Caco-2 (cell line): Measurements from ENCODE around the gene CLTB. TPM values are rescaled to one million over a fixed set of nuclear protein-coding genes. Genes with fewer than 3 reads are reported as not detected.

Source experiments
- BruUV-seq: library from RNA; stranded (reverse); fragments of 400-500 nt; replicated peaks from 2 replicates; lab custom pipeline; 2021; lab: Mats Ljungman, UMichigan
- CTCF ChIA-PET: fragments of 300-600 bp; sonication (Branson Sonifier 250); formaldehyde crosslinking; loops from one replicate; lab custom pipeline; 2022; ENCODE audit warnings: antibody characterized with exemption; lab: Charles Lee
- POLR2A ChIA-PET: fragments of 300-600 bp; sonication (Branson Sonifier 250); formaldehyde crosslinking; loops from one replicate; lab custom pipeline; 2022; ENCODE audit warnings: antibody characterized with exemption; lab: Charles Lee
- DNase-seq, 2 experiments: peaks; one replicate each; pipeline versions ENCODE4 v3.0.0 to v3.0.0-alpha.2; 2020 to 2022
- H3K27me3 ChIP-seq: replicated peaks from 2 replicates; pipeline ENCODE4 v1.6.0; 2011; ENCODE audit warnings: low read length; ENCODE audit not compliant: control insufficient read depth, insufficient read depth
- H3K36me3 ChIP-seq: 2 replicates; pipeline ENCODE4 v1.5.1; 2011; ENCODE audit warnings: low read length; ENCODE audit not compliant: control insufficient read depth, insufficient read depth
- H3K4me1 ChIP-seq: fragments of 250-450 bp; sonication (Bioruptor Pico); 2 replicates; pipeline ENCODE4 v1.5.1; 2020; ENCODE audit warnings: mild to moderate bottlenecking
- H3K4me3 ChIP-seq: 2 replicates; pipeline ENCODE4 v1.5.1; 2011; ENCODE audit warnings: low read depth, mild to moderate bottlenecking, control low read depth, low read length
- H3K9me3 ChIP-seq: fragments of 250-450 bp; sonication (Bioruptor Pico); 2 replicates; pipeline ENCODE4 v1.5.1; 2020; ENCODE audit warnings: mild to moderate bottlenecking, moderate library complexity
- H3K27ac Mint-ChIP-seq: one replicate; pipeline ENCODE4 v1.8.0; 2022; ENCODE audit warnings: mixed read lengths; ENCODE audit not compliant: unreplicated experiment
- H3K27me3 Mint-ChIP-seq: one replicate; pipeline ENCODE4 v1.8.0; 2022; ENCODE audit warnings: mixed read lengths; ENCODE audit not compliant: insufficient read depth, unreplicated experiment
- H3K36me3 Mint-ChIP-seq: one replicate; pipeline ENCODE4 v1.8.0; 2022; ENCODE audit warnings: mild to moderate bottlenecking, mixed read lengths; ENCODE audit not compliant: insufficient read depth, unreplicated experiment
- H3K4me1 Mint-ChIP-seq: one replicate; pipeline ENCODE4 v1.8.0; 2022; ENCODE audit warnings: low read depth, mixed read lengths; ENCODE audit not compliant: unreplicated experiment
- H3K4me3 Mint-ChIP-seq: one replicate; pipeline ENCODE4 v1.8.0; 2022; ENCODE audit warnings: mild to moderate bottlenecking, moderate library complexity, mixed read lengths; ENCODE audit not compliant: unreplicated experiment
- H3K9me3 Mint-ChIP-seq: one replicate; pipeline ENCODE4 v1.8.0; 2022; ENCODE audit warnings: mixed read lengths; ENCODE audit not compliant: unreplicated experiment
- intact Hi-C: fragments of 100-400 bp; cut with micrococcal nuclease; formaldehyde crosslinking; loops from one replicate; pipeline ENCODE4 v1.10.0; 2022; ENCODE audit not compliant: unreplicated experiment
- total RNA-seq: library from RNA; stranded (reverse); gene quantifications from 2 replicates; pipeline ENCODE4 v1.2.3, GENCODE V29; 2022
- TF ChIP-seq, protein P1 (sequence below), 2 experiments: fragments of 200-600 bp in 1 of 2; IDR thresholded peaks; 1 replicate in 1 of 2; 2 replicates in 1 of 2; pipeline versions ENCODE4 v1.5.1 to v1.8.0; 2011 to 2022; ENCODE audit warnings: antibody characterized with exemption in 1 of 2, control low read depth in 1 of 2, inconsistent platforms in 1 of 2, low read depth in 1 of 2, low read length in 1 of 2, mild to moderate bottlenecking in 1 of 2, moderate library complexity in 1 of 2; ENCODE audit not compliant: insufficient read depth in 1 of 2, severe bottlenecking in 1 of 2, unreplicated experiment in 1 of 2

CLTB gene
- total RNA-seq, 1 experiment from 2014 or later, result 78.9 TPM

DNA sequence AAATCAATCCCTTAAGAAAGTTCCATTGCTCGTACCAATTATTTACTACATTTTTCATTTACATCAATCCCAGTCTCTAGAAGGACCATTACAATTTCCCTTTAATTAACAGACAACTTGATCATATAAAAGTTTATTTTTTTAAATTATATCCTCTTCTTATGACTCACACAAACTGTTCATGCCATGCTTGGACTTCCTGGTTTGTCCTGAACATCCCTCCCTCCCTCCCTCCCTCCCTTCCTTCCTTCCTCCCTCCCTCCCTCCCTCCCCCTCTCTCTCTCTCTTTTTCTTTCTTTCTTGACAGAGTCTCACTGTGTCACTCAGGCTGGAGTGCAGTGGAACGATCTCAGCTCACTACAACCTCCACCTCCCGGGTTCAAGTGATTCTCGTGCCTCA is 11.6 kb upstream of the CLTB start:
- Histone ChIP-seq H3K4me3 (no peak overlapping the region), H3K27me3 (no peaks in the 10 kb centered on the region), H3K9me3 (no peaks in the 10 kb centered on the region), H3K4me1 (peaks cover 21% of the 10 kb centered on the region), H3K36me3 (no peaks in the 10 kb centered on the region)
- no peak overlapping the region for H3K4me3 Mint-ChIP-seq
- H3K27me3 Mint-ChIP-seq, result no peaks in the 10 kb centered on the region
- H3K27ac Mint-ChIP-seq, result no peak overlapping the region
- BruUV-seq, result no TSS peak
- TF ChIP-seq, protein P1, sequence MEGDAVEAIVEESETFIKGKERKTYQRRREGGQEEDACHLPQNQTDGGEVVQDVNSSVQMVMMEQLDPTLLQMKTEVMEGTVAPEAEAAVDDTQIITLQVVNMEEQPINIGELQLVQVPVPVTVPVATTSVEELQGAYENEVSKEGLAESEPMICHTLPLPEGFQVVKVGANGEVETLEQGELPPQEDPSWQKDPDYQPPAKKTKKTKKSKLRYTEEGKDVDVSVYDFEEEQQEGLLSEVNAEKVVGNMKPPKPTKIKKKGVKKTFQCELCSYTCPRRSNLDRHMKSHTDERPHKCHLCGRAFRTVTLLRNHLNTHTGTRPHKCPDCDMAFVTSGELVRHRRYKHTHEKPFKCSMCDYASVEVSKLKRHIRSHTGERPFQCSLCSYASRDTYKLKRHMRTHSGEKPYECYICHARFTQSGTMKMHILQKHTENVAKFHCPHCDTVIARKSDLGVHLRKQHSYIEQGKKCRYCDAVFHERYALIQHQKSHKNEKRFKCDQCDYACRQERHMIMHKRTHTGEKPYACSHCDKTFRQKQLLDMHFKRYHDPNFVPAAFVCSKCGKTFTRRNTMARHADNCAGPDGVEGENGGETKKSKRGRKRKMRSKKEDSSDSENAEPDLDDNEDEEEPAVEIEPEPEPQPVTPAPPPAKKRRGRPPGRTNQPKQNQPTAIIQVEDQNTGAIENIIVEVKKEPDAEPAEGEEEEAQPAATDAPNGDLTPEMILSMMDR (IDR thresholded peaks at IDR 0.05; ENCODE audit: insufficient read depth in 1 of 2, low read depth in 1 of 2, low read length in 1 of 2, severe bottlenecking in 1 of 2, unreplicated experiment in 1 of 2), result no peak
- DNase-seq, result no peak
- H3K9me3 Mint-ChIP-seq, result peaks cover 9% of the 10 kb centered on the region
- ChIA-PET CTCF (no interaction called here), POLR2A (no interaction called here)
- peaks cover 7% of the 10 kb centered on the region for H3K4me1 Mint-ChIP-seq
- H3K36me3 Mint-ChIP-seq, result peaks cover 8% of the 10 kb centered on the region
- intact Hi-C loops, result no loop called here

DNA sequence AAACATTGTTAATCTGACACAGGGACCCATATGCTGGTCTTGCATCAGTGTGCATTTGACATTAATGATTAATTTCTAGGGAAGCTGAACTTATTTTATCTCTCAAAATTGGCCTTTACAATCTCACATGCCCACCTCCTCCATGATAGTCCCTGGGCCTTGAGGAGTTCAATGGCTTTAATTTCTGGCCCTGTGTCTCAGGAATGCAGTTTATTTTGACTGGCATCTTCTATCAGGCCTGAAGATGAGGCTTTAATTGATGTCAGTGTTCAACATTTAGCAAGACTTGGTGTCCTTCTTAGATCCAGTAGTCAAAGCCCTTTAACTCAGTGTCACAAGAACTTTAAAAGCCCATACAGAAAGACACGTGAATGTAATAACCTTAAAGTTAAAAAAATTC is 10.5 kb upstream of the CLTB start:
- intact Hi-C loops, result no loop called here
- Histone ChIP-seq H3K4me1 (peaks cover 21% of the 10 kb centered on the region), H3K4me3 (no peak overlapping the region), H3K27me3 (no peaks in the 10 kb centered on the region), H3K9me3 (no peaks in the 10 kb centered on the region), H3K36me3 (no peaks in the 10 kb centered on the region)
- DNase-seq, result no peak
- Mint-ChIP-seq H3K27ac (no peak overlapping the region), H3K4me1 (peaks cover 7% of the 10 kb centered on the region), H3K4me3 (no peak overlapping the region), H3K27me3 (no peaks in the 10 kb centered on the region), H3K36me3 (peaks cover under 1% of the 10 kb centered on the region), H3K9me3 (peaks cover 1% of the 10 kb centered on the region)
- ChIA-PET POLR2A (interaction anchor here (1.1 kb wide), 1 partner anchor 21 kb away, joined by 5 read pairs; the partner anchor contains the start of gene FAF2), CTCF (interaction anchor here (2.0 kb wide), 1 partner anchor 21 kb away, joined by 7 read pairs; the partner anchor contains the start of gene FAF2)
- BruUV-seq, result no TSS peak
- TF ChIP-seq, protein P1 (IDR thresholded peaks at IDR 0.05; ENCODE audit: insufficient read depth in 1 of 2, low read depth in 1 of 2, low read length in 1 of 2, severe bottlenecking in 1 of 2, unreplicated experiment in 1 of 2), result no peak

DNA sequence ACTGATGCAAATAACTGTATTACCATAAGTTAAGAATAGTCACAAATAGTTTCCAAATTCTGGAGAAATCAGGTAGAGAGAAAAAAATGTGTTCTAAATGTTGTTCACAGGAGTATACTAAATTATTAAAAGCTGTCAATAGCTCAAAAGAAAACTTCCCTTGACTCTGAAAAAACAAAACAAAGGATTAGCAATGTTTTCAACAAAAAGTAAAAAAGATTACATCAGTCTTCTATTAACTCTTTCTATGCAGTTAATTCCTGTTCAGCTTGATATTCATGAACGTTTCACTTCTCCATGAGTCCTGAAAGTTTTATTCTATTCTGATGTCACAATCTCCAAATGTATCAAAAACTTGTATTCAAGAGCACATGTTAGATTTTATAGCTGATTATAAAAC is 9.5 kb upstream of the CLTB start:
- H3K4me1 ChIP-seq, result peaks cover 21% of the 10 kb centered on the region

More for the DNA sequence above, 9.5 kb upstream of the CLTB start:
- intact Hi-C loops, result no loop called here
- peaks cover 10% of the 10 kb centered on the region for H3K9me3 Mint-ChIP-seq
- ChIA-PET CTCF (interaction anchor here (2.0 kb wide), 1 partner anchor 22 kb away, joined by 7 read pairs; the partner anchor contains the start of gene FAF2), POLR2A (interaction anchor here (0.7 kb wide), 1 partner anchor 94 kb away, joined by 5 read pairs; no protein-coding TSS in a partner anchor)
- Histone ChIP-seq H3K36me3 (no peaks in the 10 kb centered on the region), H3K9me3 (no peaks in the 10 kb centered on the region), H3K4me3 (no peak overlapping the region), H3K27me3 (no peaks in the 10 kb centered on the region)
- peak overlapping the region; percentile 76 for H3K27ac Mint-ChIP-seq
- H3K4me3 Mint-ChIP-seq, result no peak overlapping the region
- no peak for DNase-seq
- H3K27me3 Mint-ChIP-seq, result no peaks in the 10 kb centered on the region
- H3K4me1 Mint-ChIP-seq, result peaks cover 7% of the 10 kb centered on the region
- H3K36me3 Mint-ChIP-seq, result peaks cover 6% of the 10 kb centered on the region
- no TSS peak for BruUV-seq
- TF ChIP-seq, protein P1 (IDR thresholded peaks at IDR 0.05; ENCODE audit: insufficient read depth in 1 of 2, low read depth in 1 of 2, low read length in 1 of 2, severe bottlenecking in 1 of 2, unreplicated experiment in 1 of 2), result no peak
